Measurements from ENCODE around the gene ZNF579. TPM values are rescaled to one million over a fixed set of nuclear protein-coding genes. Genes with fewer than 3 reads are reported as not detected.

The ZNF579 gene
- total and polyA plus RNA-seq, 2 of the 13 experiments (the other 11 are each of a cell fraction or from before 2014, with no cell fraction given): 2.1 to 2.9 TPM

- TF ChIP-seq STAT6 (CRISPR knock-in tag; IDR thresholded peaks at IDR 0.05; ENCODE audit: borderline replicate concordance): no peak
- TF ChIP-seq ZBTB7B (CRISPR knock-in tag; IDR thresholded peaks at IDR 0.05): no peak; the same call in 1 of the 2 replicates
- peak; percentile 50; the same call in 1 of the 2 replicates for TF ChIP-seq ZNF768 (CRISPR knock-in tag; IDR thresholded peaks at IDR 0.05)
- no peak for TF ChIP-seq POLR2AphosphoS5 (IDR thresholded peaks at IDR 0.05; ENCODE audit: low read depth, low read length)
- no peak for TF ChIP-seq TGIF2 (CRISPR knock-in tag; IDR thresholded peaks at IDR 0.05)
- TF ChIP-seq RELA (CRISPR knock-in tag; IDR thresholded peaks at IDR 0.05): no peak
- TF ChIP-seq SRSF1 (optimal IDR thresholded peaks at IDR 0.05; ENCODE audit: low read depth, low read length): peak; percentile 72
- no peak for TF ChIP-seq HOXA9 (CRISPR knock-in tag; IDR thresholded peaks at IDR 0.05; ENCODE audit: borderline replicate concordance)
- TF ChIP-seq NCOA1 (CRISPR knock-in tag; IDR thresholded peaks at IDR 0.05): no peak
- TF ChIP-seq FOXK1 (CRISPR knock-in tag; IDR thresholded peaks at IDR 0.05; ENCODE audit: borderline replicate concordance, low read depth): no peak
- no peak for TF ChIP-seq ZNF672 (CRISPR knock-in tag; IDR thresholded peaks at IDR 0.05)
- no peak for TF ChIP-seq PLRG1 (conservative IDR thresholded peaks at IDR 0.05)
- no peak for TF ChIP-seq GTF2F1 (IDR thresholded peaks at IDR 0.05; ENCODE audit: low read length)
- TF ChIP-seq, protein P1, sequence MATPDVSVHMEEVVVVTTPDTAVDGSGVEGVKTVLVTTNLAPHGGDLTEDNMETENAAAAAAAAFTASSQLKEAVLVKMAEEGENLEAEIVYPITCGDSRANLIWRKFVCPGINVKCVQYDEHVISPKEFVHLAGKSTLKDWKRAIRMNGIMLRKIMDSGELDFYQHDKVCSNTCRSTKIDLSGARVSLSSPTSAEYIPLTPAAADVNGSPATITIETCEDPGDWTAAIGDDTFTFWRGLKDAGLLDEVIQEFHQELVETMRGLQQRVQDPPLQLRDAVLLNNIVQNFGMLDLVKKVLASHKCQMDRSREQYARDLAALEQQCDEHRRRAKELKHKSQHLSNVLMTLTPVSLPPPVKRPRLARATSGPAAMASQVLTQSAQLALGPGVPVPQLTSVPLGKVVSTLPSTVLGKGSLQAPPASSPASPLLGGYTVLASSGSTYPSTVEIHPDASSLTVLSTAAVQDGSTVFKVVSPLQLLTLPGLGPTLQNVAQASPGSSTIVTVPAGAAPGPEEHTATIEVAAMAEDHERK (CRISPR knock-in tag; IDR thresholded peaks at IDR 0.05; ENCODE audit: low read depth): no peak
- TF ChIP-seq MXD4 (CRISPR knock-in tag; IDR thresholded peaks at IDR 0.05): no peak
- TF ChIP-seq, protein P2, sequence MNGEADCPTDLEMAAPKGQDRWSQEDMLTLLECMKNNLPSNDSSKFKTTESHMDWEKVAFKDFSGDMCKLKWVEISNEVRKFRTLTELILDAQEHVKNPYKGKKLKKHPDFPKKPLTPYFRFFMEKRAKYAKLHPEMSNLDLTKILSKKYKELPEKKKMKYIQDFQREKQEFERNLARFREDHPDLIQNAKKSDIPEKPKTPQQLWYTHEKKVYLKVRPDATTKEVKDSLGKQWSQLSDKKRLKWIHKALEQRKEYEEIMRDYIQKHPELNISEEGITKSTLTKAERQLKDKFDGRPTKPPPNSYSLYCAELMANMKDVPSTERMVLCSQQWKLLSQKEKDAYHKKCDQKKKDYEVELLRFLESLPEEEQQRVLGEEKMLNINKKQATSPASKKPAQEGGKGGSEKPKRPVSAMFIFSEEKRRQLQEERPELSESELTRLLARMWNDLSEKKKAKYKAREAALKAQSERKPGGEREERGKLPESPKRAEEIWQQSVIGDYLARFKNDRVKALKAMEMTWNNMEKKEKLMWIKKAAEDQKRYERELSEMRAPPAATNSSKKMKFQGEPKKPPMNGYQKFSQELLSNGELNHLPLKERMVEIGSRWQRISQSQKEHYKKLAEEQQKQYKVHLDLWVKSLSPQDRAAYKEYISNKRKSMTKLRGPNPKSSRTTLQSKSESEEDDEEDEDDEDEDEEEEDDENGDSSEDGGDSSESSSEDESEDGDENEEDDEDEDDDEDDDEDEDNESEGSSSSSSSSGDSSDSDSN (CRISPR knock-in tag; IDR thresholded peaks at IDR 0.05): peak; percentile 58; the same call in 1 of the 2 replicates
- peak; percentile 78; the same call in 1 of the 2 replicates for TF ChIP-seq FOXA3 (CRISPR knock-in tag; IDR thresholded peaks at IDR 0.05)
- TF ChIP-seq ARID5B (CRISPR knock-in tag; IDR thresholded peaks at IDR 0.05): no peak; the same call in 1 of the 2 replicates
- TF ChIP-seq FOXO1 (CRISPR knock-in tag; IDR thresholded peaks at IDR 0.05): peak; percentile 15; the same call in 1 of the 2 replicates
- no peak for TF ChIP-seq MLLT10 (CRISPR knock-in tag; IDR thresholded peaks at IDR 0.05)
- no peak for TF ChIP-seq PHF21A (CRISPR knock-in tag; IDR thresholded peaks at IDR 0.05)
Measured at GRCh38 chr19:55549500-55550320, 30.9 kb downstream of the ZNF579 start (continued).
